Epithelial cell of proximal tubule (primary cell): Measurements from ENCODE around the gene CDH23. TPM values are rescaled to one million over a fixed set of nuclear protein-coding genes. Genes with fewer than 3 reads are reported as not detected.

Experiments
- DNase-seq: peaks from one replicate; pipeline ENCODE4 v3.0.0-alpha.2; 2011; ENCODE audit warnings: low read depth
- H3K4me3 ChIP-seq: 2 replicates; pipeline ENCODE4 v1.5.1; 2011; ENCODE audit warnings: low read depth, mild to moderate bottlenecking, low read length
- CTCF ChIP-seq: conservative IDR thresholded peaks from 2 replicates; pipeline ENCODE4 v1.5.1; 2012; ENCODE audit warnings: low read depth, mild to moderate bottlenecking, low read length
- total RNA-seq: library from RNA; depleted of rRNA; stranded (reverse); fragments of >200 nt; gene quantifications from 2 replicates; pipeline ENCODE4 v1.2.3, GENCODE V29; 2015

CDH23 gene
- total RNA-seq, 1 donor from 2014 or later = under 0.01 TPM

- no peak overlapping the region for H3K4me3 ChIP-seq
- no peak for TF ChIP-seq CTCF
- DNase-seq = no peak
Measured at GRCh38 chr10:71656220-71656619, 259.5 kb downstream of the CDH23 start.

- TF ChIP-seq CTCF = no peak
- no peak overlapping the region for H3K4me3 ChIP-seq
- DNase-seq = no peak
Measured at GRCh38 chr10:71657604-71658466, 261.1 kb downstream of the CDH23 start.

GRCh38 chr10:71658467-71658745 is 261.7 kb downstream of the CDH23 start:
- no peak for TF ChIP-seq CTCF
- DNase-seq = no peak
- no peak overlapping the region for H3K4me3 ChIP-seq

- TF ChIP-seq CTCF = no peak
- no peak for DNase-seq
- H3K4me3 ChIP-seq = no peak overlapping the region
Measured at GRCh38 chr10:71659111-71659634, 262.5 kb downstream of the CDH23 start.

- no peak for TF ChIP-seq CTCF
- no peak for DNase-seq
- no peak overlapping the region for H3K4me3 ChIP-seq
Measured at GRCh38 chr10:71659737-71660136, 263.0 kb downstream of the CDH23 start.

GRCh38 chr10:71660313-71660712 is 263.6 kb downstream of the CDH23 start:
- H3K4me3 ChIP-seq = no peak overlapping the region
- no peak for TF ChIP-seq CTCF
- DNase-seq = no peak
